Common myeloid progenitor, CD34-positive (primary cell): ENCODE data around the gene PTPN1.

Experiments used
- CTCF ChIA-PET: fragments of 350-600 bp; sonication (Branson Sonifier 250); formaldehyde crosslinking; loops from one replicate; lab custom pipeline; 2021; ENCODE audit warnings: antibody characterized with exemption; lab: Charles Lee
- POLR2A ChIA-PET: fragments of 350-600 bp; sonication (Branson Sonifier 250); formaldehyde crosslinking; loops from one replicate; lab custom pipeline; 2021; ENCODE audit warnings: antibody characterized with exemption; lab: Charles Lee
- DNase-seq, 3 donors: peaks; one replicate each; pipeline versions ENCODE4 v3.0.0 to v3.0.0-alpha.2; 2013
- H3K27ac ChIP-seq, 2 experiments: 1 replicate in 1 of 2; 2 replicates in 1 of 2; pipeline ENCODE4 v1.7.0; 2013; ENCODE audit warnings: inconsistent platforms in 2 of 2, low read length in 2 of 2, mild to moderate bottlenecking in 2 of 2, low read depth in 1 of 2, moderate library complexity in 1 of 2; ENCODE audit not compliant: severe bottlenecking in 2 of 2, insufficient read depth in 1 of 2, poor library complexity in 1 of 2
- H3K27me3 ChIP-seq, 5 experiments: replicated peaks in 2 of 5; 1 replicate in 3 of 5; 2 replicates in 2 of 5; pipeline versions ENCODE4 v1.6.1 to v1.7.0; 2013; ENCODE audit warnings: low read length in 4 of 5, mild to moderate bottlenecking in 2 of 5, moderate library complexity in 2 of 5, inconsistent platforms in 1 of 5; ENCODE audit not compliant: insufficient read depth in 5 of 5, control insufficient read depth in 4 of 5
- H3K36me3 ChIP-seq, 4 experiments: 1 replicate in 2 of 4; 2 replicates in 2 of 4; pipeline versions ENCODE4 v1.6.1 to v1.7.0; 2013; ENCODE audit warnings: low read length in 3 of 4, control low read depth in 1 of 4, mild to moderate bottlenecking in 1 of 4; ENCODE audit not compliant: control insufficient read depth in 4 of 4, insufficient read depth in 4 of 4
- H3K4me1 ChIP-seq, 4 experiments: 1 replicate in 3 of 4; 2 replicates in 1 of 4; pipeline versions ENCODE4 v1.6.1 to v1.7.1; 2013; ENCODE audit warnings: low read length in 3 of 4, mild to moderate bottlenecking in 3 of 4, control low read depth in 1 of 4, inconsistent platforms in 1 of 4, moderate library complexity in 1 of 4; ENCODE audit not compliant: control insufficient read depth in 4 of 4, insufficient read depth in 4 of 4; ENCODE audit errors: control extremely low read depth in 1 of 4
- H3K4me3 ChIP-seq, 7 experiments: 1 replicate in 4 of 7; 2 replicates in 3 of 7; pipeline versions ENCODE4 v1.5.1 to v1.7.0; 2013; ENCODE audit warnings: mild to moderate bottlenecking in 7 of 7, low read length in 6 of 7, moderate library complexity in 6 of 7, inconsistent platforms in 2 of 7, low read depth in 2 of 7, control low read depth in 1 of 7; ENCODE audit not compliant: insufficient read depth in 4 of 7, control insufficient read depth in 1 of 7; ENCODE audit errors: extremely low read depth in 1 of 7
- H3K9me3 ChIP-seq, 5 experiments: 1 replicate in 4 of 5; 2 replicates in 1 of 5; pipeline versions ENCODE4 v1.6.1 to v1.7.1; 2013; ENCODE audit warnings: low read length in 4 of 5, mild to moderate bottlenecking in 2 of 5, inconsistent platforms in 1 of 5, low read depth in 1 of 5, moderate library complexity in 1 of 5; ENCODE audit not compliant: control insufficient read depth in 4 of 5, insufficient read depth in 2 of 5; ENCODE audit errors: control extremely low read depth in 1 of 5
- WGBS: methylation state at CpG from one replicate; pipeline ENCODE4 v1.1.5; 2013; ENCODE audit not compliant: insufficient coverage; 5-methylcytosine and 5-hydroxymethylcytosine counted together

PTPN1 gene

GRCh38 chr20:50551288-50551687 lies 41.1 kb downstream of the PTPN1 start:
- Histone ChIP-seq H3K9me3 (peaks cover 0 to 3% (median 0%) of the 10 kb centered on the region in 5 experiments), H3K4me1 (peaks cover 5 to 57% (median 33%) of the 10 kb centered on the region in 4 experiments), H3K36me3 (peaks cover 0 to 7% (median 3%) of the 10 kb centered on the region in 4 experiments), H3K27ac (no peak overlapping the region), H3K27me3 (no peaks in the 10 kb centered on the region), H3K4me3 (no peak overlapping the region)
- DNase-seq = no peak
- WGBS = no CpG with 5 or more reads among the region's 4 CpGs
- ChIA-PET POLR2A (no interaction called here), CTCF (interaction anchor here (1.2 to 55.4 kb wide), 5 partner anchors 15 to 39 kb away, joined by 3 to 906 read pairs (median 10); partner anchors contain the start of gene PTPN1)

DNA sequence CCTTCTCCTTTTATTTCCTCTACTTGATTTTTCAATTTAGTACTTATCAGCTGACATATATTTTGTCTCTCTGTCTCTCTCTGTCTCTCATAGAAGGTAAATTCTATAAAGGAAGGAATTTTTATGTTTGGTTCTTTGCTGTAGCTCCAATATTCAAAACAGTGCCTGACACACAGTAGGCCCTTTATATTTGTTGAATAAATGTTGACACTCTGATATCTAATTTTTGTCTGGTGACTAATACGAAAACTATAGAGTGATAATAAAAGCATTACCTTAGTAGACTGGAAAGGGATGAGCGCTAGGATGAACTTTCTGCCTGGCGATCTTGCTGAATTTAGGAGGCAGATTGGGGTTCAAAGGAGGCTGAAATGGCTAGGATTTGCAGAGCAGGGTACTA lies 42.8 kb downstream of the PTPN1 start:
- 100% methylated on average over 3 of the region's 3 CpGs for WGBS
- ChIA-PET CTCF (interaction anchor here (1.0 to 55.4 kb wide), 4 partner anchors 9 to 41 kb away, joined by 3 to 906 read pairs (median 6); partner anchors contain the start of gene PTPN1), POLR2A (interaction anchor here (1.1 kb wide), 1 partner anchor 14 kb away, joined by 4 read pairs; no protein-coding TSS in a partner anchor)
- H3K27ac ChIP-seq = no peak overlapping the region
- no peak for DNase-seq
- H3K4me3 ChIP-seq = no peak overlapping the region
- H3K4me1 ChIP-seq = peaks cover under 1 to 42% (median 19%) of the 10 kb centered on the region in 4 experiments
- peaks cover 0 to 10% (median 4%) of the 10 kb centered on the region in 4 experiments for H3K36me3 ChIP-seq
- peaks cover 0 to 3% (median 0%) of the 10 kb centered on the region in 5 experiments for H3K9me3 ChIP-seq
- no peaks in the 10 kb centered on the region for H3K27me3 ChIP-seq

DNA sequence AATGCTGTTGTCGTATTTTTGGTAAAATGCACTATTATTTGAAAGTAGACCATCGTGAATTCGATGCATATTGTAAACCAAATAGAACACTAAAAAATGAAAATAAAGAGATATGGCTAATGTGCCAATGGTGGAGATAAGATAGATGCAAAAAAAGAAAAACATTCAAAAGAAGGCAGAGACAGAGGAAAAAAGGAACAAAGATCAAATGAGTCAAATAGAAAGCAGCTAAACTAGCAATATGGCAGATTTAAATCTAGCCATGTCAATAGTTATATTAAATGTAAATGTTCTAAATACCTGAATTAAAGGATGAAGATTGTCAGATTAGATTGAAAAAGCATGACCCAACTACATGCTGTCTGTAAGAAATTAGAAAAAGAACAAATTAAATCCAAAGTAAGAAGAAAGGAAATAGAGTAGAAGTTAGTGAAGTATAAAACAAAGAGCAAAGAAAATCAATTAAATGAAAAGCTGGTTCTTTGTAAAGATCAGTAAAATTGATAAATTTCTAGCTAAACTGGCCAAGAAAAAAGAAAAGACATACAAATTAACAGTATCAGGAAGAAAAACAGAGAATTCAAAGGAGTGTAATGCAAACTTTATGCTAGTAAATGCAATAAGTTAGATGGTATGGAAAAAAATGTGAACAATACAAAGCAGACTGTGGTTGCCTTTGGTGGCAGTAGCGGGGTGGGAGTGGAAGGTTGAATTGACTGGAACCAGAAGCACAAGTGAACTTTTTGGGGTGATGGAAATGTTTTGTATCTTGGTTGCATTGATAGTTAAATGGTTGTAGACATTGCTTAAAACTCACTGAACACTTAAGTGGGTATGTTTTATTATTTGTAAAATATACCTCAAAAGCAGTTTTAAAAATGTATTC lies 44.8 kb downstream of the PTPN1 start:
- ChIA-PET POLR2A (no interaction called here), CTCF (interaction anchor here (1.7 to 55.4 kb wide), 2 partner anchors 12 to 43 kb away, joined by 7 to 906 read pairs; partner anchors contain the start of gene PTPN1)
- Histone ChIP-seq H3K9me3 (peaks cover 0 to 3% (median 0%) of the 10 kb centered on the region in 5 experiments), H3K36me3 (peaks cover 0 to 11% (median 1%) of the 10 kb centered on the region in 4 experiments), H3K27me3 (no peaks in the 10 kb centered on the region), H3K4me3 (no peak overlapping the region), H3K27ac (no peak overlapping the region), H3K4me1 (peaks cover 0 to 25% (median 10%) of the 10 kb centered on the region in 4 experiments)
- no peak for DNase-seq
- WGBS = 100% methylated on average over 3 of the region's 4 CpGs

DNA sequence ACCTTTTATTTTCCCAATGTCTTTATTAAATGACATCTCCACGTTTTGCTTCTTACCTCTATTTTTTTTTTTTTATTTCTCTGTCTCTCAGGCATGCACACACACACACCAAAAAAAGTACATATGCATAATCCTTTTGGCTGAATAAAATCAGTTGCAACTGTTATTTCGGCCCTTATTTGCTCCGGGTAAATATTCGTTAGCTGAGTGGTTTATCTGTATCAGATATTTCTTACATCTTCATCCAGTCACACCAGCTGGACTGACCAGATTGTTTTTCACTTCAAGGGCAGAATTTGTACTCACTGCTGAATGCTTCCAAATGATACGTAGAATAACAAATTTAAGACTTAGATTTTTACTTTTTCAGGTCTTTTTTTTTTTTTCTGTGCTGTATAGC lies 45.5 kb downstream of the PTPN1 start:
- Histone ChIP-seq H3K27me3 (no peaks in the 10 kb centered on the region), H3K9me3 (peaks cover 0 to 3% (median 0%) of the 10 kb centered on the region in 5 experiments), H3K36me3 (peaks cover 0 to 11% (median 1%) of the 10 kb centered on the region in 4 experiments), H3K4me3 (no peak overlapping the region), H3K27ac (no peak overlapping the region), H3K4me1 (peaks cover 0 to 19% (median 7%) of the 10 kb centered on the region in 4 experiments)
- no peak for DNase-seq
- ChIA-PET POLR2A (no interaction called here), CTCF (interaction anchor here (55.4 kb wide), 1 partner anchor 43 kb away, joined by 906 read pairs; the partner anchor contains the start of gene PTPN1)
- WGBS = 80% methylated on average over 1 of the region's 5 CpGs

DNA sequence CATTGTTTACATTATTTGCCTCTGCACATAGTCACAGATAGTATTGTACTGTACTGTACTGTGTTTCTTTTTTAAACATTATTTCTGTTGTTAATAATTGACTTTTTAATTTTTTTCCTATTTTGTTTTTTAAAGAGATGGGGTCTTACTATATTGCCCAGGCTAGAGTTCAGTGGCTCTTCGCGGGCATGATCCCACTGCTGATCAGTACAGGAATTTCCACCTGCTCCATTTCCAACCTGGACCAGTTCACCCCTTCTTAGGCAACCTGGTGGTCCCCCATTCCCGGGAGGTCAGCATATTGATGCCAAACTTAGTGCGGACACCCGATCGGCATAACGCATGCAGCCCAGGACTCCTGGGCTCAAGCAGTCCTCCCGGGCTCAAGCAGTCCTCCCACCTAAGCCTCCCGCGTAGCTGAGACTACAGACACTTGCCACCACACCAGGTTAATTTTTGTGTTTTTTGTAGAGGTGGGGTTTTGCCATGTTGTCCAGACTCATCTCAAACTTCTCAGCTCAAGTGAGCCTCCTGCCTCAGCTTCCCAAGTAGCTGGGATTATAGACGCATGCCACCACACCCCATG lies 47.5 kb downstream of the PTPN1 start:
- 95% methylated on average over 7 of the region's 11 CpGs for WGBS
- H3K36me3 ChIP-seq = peaks cover 4 to 29% (median 17%) of the 10 kb centered on the region in 4 experiments
- POLR2A ChIA-PET = no interaction called here
- peaks cover 0 to 3% (median 0%) of the 10 kb centered on the region in 5 experiments for H3K9me3 ChIP-seq
- no peak for DNase-seq
- peaks cover 0 to 9% (median 4%) of the 10 kb centered on the region in 4 experiments for H3K4me1 ChIP-seq
- no peak overlapping the region for H3K27ac ChIP-seq
- no peak overlapping the region for H3K4me3 ChIP-seq
- H3K27me3 ChIP-seq = no peaks in the 10 kb centered on the region
- CTCF ChIA-PET = interaction anchor here (0.6 to 55.4 kb wide), 8 partner anchors 9 to 487 kb away, joined by 3 to 906 read pairs (median 4); partner anchors contain the start of gene PTPN1

DNA sequence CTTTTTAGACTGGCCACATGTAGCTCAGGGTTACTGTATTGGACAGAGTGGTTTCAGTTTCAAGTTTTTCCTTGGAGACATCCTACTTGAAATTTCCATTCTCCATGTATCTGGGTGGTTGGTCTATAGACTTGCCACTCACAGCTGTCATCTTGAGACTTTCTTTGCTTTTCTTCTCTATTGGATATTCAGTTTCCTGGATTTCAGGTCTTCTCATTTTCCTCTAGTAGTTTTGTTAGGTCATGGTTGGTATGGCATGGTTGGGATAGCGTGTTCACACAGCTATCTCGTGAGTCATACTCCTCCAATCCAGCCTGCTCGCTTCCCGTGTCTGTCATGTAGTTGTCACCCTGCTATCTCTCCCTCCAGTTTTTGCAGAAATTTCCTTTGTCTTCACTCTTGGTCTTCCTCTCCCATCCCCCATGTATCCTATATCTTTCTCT lies 48.3 kb downstream of the PTPN1 start:
- no peak overlapping the region for H3K4me3 ChIP-seq
- CTCF ChIA-PET = interaction anchor here (0.7 to 55.4 kb wide), 8 partner anchors 10 to 46 kb away, joined by 3 to 906 read pairs (median 5); partner anchors contain the start of gene PTPN1
- no peak for DNase-seq
- peaks cover 5 to 32% (median 23%) of the 10 kb centered on the region in 4 experiments for H3K36me3 ChIP-seq
- peaks cover 0 to 3% (median 0%) of the 10 kb centered on the region in 5 experiments for H3K9me3 ChIP-seq
- 92% methylated on average over 4 of the region's 4 CpGs for WGBS
- POLR2A ChIA-PET = no interaction called here
- no peaks in the 10 kb centered on the region for H3K27me3 ChIP-seq
- peaks cover 0 to 9% (median 4%) of the 10 kb centered on the region in 4 experiments for H3K4me1 ChIP-seq
- H3K27ac ChIP-seq = no peak overlapping the region
